OCI-LY7 (cell line): Measurements from ENCODE around the gene ARL4D. TPM values are rescaled to one million over a fixed set of nuclear protein-coding genes. Genes with fewer than 3 reads are reported as not detected.

Experiments used
- BruUV-seq: library from RNA; stranded (reverse); fragments of 400-500 nt; replicated peaks from 2 replicates; lab custom pipeline; 2021; lab: Mats Ljungman, UMichigan
- CTCF ChIA-PET: fragments of 300-600 bp; sonication (Branson Sonifier 250); formaldehyde crosslinking; loops from one replicate; lab custom pipeline; 2022; ENCODE audit warnings: antibody characterized with exemption; ENCODE audit not compliant: unreplicated experiment; lab: Charles Lee
- POLR2A ChIA-PET: fragments of 300-600 bp; sonication (Branson Sonifier 250); formaldehyde crosslinking; loops from one replicate; lab custom pipeline; 2022; ENCODE audit warnings: antibody characterized with exemption; lab: Charles Lee
- DNase-seq: peaks from one replicate; pipeline ENCODE4 v3.0.0-alpha.2; 2015; ENCODE audit warnings: low spot score
- H2AFZ ChIP-seq: fragments of 200-600 bp; sonication (generic), shearing (Covaris generic); 2 replicates; pipeline ENCODE4 v1.6.1; 2014; ENCODE audit warnings: mild to moderate bottlenecking, antibody characterized with exemption, low read length, moderate library complexity
- H3K27ac ChIP-seq: fragments of 200-600 bp; sonication (generic); 2 replicates; pipeline ENCODE4 v1.5.1; 2014; ENCODE audit warnings: mixed run types, low read depth, mild to moderate bottlenecking, moderate library complexity, low read length, inconsistent platforms; ENCODE audit not compliant: poor library complexity, severe bottlenecking
- H3K36me3 ChIP-seq: fragments of 200-600 bp; sonication (generic); 2 replicates; pipeline ENCODE4 v1.6.1; 2014; ENCODE audit warnings: mild to moderate bottlenecking, antibody characterized with exemption, low read length, moderate library complexity, mixed read lengths; ENCODE audit not compliant: insufficient read depth
- H3K4me1 ChIP-seq: fragments of 200-600 bp; sonication (generic); 2 replicates; pipeline ENCODE4 v1.5.1; 2014; ENCODE audit warnings: mild to moderate bottlenecking, low read length; ENCODE audit not compliant: insufficient read depth, poor library complexity, severe bottlenecking
- H3K4me2 ChIP-seq: fragments of 200-600 bp; sonication (generic); 2 replicates; pipeline ENCODE4 v1.6.1; 2014; ENCODE audit warnings: mild to moderate bottlenecking, low read length
- H3K4me3 ChIP-seq: fragments of 200-600 bp; sonication (generic); 2 replicates; pipeline ENCODE4 v1.5.1; 2014; ENCODE audit warnings: mild to moderate bottlenecking, low read depth, low read length; ENCODE audit not compliant: poor library complexity, severe bottlenecking
- H3K79me2 ChIP-seq: fragments of 200-600 bp; sonication (generic); 2 replicates; pipeline ENCODE4 v1.6.1; 2016; ENCODE audit warnings: low read depth, mild to moderate bottlenecking, low read length, moderate library complexity, mixed read lengths; ENCODE audit not compliant: insufficient read depth
- H3K9me2 ChIP-seq: fragments of 200-600 bp; sonication (generic); 2 replicates; pipeline ENCODE4 v1.6.1; 2016; ENCODE audit warnings: mild to moderate bottlenecking, low read length, mixed read lengths; ENCODE audit not compliant: insufficient read depth
- H3K9me3 ChIP-seq: fragments of 200-600 bp; sonication (generic); 2 replicates; pipeline ENCODE4 v1.6.1; 2014; ENCODE audit warnings: mild to moderate bottlenecking, mixed run types, low read length, mixed read lengths
- H4K20me1 ChIP-seq: fragments of 200-600 bp; sonication (generic); 2 replicates; pipeline ENCODE4 v1.6.1; 2014; ENCODE audit warnings: mild to moderate bottlenecking, antibody characterized with exemption, low read length, moderate library complexity, mixed read lengths; ENCODE audit not compliant: insufficient read depth
- CTCF ChIP-seq: fragments of 200-600 bp; sonication (generic); conservative IDR thresholded peaks from 2 replicates; pipeline ENCODE4 v1.5.1; 2014; ENCODE audit warnings: mild to moderate bottlenecking, antibody characterized with exemption, low read length, moderate library complexity, mixed read lengths
- EZH2phosphoT487 ChIP-seq: fragments of 200-600 bp; sonication (generic); IDR thresholded peaks from 2 replicates; pipeline ENCODE4 v1.6.1; 2018; ENCODE audit warnings: low read depth, borderline replicate concordance, mild to moderate bottlenecking, mixed run types, antibody characterized with exemption, low read length, moderate library complexity, mixed read lengths
- intact Hi-C: fragments of 100-400 bp; cut with micrococcal nuclease; formaldehyde crosslinking; loops from one replicate; pipeline ENCODE4 v1.10.0; 2022; ENCODE audit not compliant: unreplicated experiment
- total RNA-seq, 2 experiments: library from RNA; depleted of rRNA in 1 of 2; stranded (reverse); fragments of >200 nt in 1 of 2; shearing (Covaris generic) in 1 of 2; gene quantifications; 2 replicates each; pipeline ENCODE4 v1.2.3, GENCODE V29; 2014 to 2022

ARL4D gene
- total RNA-seq, 2 experiments from 2014 or later = 0.72 to 1.4 TPM

GRCh38 chr17:43381204-43381603, 17.6 kb upstream of the ARL4D start:
- H3K79me2 ChIP-seq = no peaks in the 10 kb centered on the region
- intact Hi-C loops = no loop called here
- H3K9me2 ChIP-seq = no peaks in the 10 kb centered on the region
- DNase-seq = no peak
- ChIA-PET CTCF (no interaction called here), POLR2A (no interaction called here)
- no peaks in the 10 kb centered on the region for H4K20me1 ChIP-seq
- peaks cover 17% of the 10 kb centered on the region; the same call in 1 of the 2 replicates for H3K9me3 ChIP-seq
- TF ChIP-seq CTCF = no peak
- H3K4me3 ChIP-seq = no peak overlapping the region
- H3K27ac ChIP-seq = no peak overlapping the region
- no peak overlapping the region for H3K4me2 ChIP-seq
- no peak overlapping the region for H2AFZ ChIP-seq
- no TSS peak for BruUV-seq
- H3K4me1 ChIP-seq = no peaks in the 10 kb centered on the region
- H3K36me3 ChIP-seq = no peaks in the 10 kb centered on the region

DNA sequence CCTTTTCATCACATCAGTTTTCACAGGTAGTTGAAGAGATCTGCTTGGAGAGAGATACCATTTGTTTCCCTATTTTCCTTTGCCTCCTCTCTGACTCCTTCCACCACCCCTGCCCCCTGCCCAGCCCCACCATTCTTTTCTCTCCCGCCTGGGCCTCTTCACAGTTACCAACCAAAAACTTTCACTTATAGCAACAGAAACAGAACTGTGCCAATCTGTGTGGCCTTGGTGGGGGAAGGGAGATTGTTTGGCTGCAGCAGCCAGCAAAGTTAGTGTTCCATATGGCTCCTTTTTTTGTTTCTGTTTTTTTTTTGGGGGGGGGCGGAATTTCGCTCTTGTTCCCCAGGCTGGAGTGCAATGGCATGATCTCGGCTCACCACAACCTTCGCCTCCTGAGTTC, 17.2 kb upstream of the ARL4D start:
- Histone ChIP-seq H4K20me1 (no peaks in the 10 kb centered on the region), H3K4me3 (no peak overlapping the region), H3K4me1 (no peaks in the 10 kb centered on the region), H3K27ac (no peak overlapping the region), H3K4me2 (no peak overlapping the region), H3K36me3 (no peaks in the 10 kb centered on the region), H2AFZ (no peak overlapping the region), H3K79me2 (no peaks in the 10 kb centered on the region), H3K9me2 (no peaks in the 10 kb centered on the region), H3K9me3 (peaks cover 17% of the 10 kb centered on the region; the same call in 1 of the 2 replicates)
- ChIA-PET POLR2A (no interaction called here), CTCF (no interaction called here)
- no peak for DNase-seq
- BruUV-seq = no TSS peak
- TF ChIP-seq EZH2phosphoT487 (no peak), CTCF (no peak)
- intact Hi-C loops = no loop called here

DNA sequence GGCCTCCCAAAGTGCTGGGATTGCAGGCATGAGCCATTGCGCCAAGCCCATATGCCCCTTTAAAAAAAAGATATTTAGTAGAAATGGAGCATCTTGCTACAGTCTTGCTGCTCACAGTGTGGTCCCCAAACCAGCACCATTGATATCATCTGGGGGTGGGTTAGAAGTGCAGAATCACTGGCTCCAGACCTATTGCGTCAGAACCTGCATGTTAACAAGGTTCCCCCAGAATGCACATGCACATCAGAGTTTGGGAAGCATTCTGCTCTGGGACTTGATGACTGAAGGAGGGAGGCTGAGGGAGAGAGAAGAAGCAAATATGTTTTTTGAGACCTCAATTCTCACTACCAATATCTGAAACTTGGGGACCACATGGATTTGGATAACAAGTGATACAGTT, 16.0 kb upstream of the ARL4D start:
- DNase-seq = no peak
- no peaks in the 10 kb centered on the region for H4K20me1 ChIP-seq
- TF ChIP-seq EZH2phosphoT487 (no peak), CTCF (no peak)
- H3K36me3 ChIP-seq = no peaks in the 10 kb centered on the region
- ChIA-PET POLR2A (no interaction called here), CTCF (no interaction called here)
- peaks cover 17% of the 10 kb centered on the region; the same call in 1 of the 2 replicates for H3K9me3 ChIP-seq
- intact Hi-C loops = no loop called here
- H3K4me1 ChIP-seq = no peaks in the 10 kb centered on the region
- no peak overlapping the region for H3K27ac ChIP-seq
- H3K4me2 ChIP-seq = no peak overlapping the region
- H2AFZ ChIP-seq = no peak overlapping the region
- H3K79me2 ChIP-seq = no peaks in the 10 kb centered on the region
- H3K4me3 ChIP-seq = no peak overlapping the region
- BruUV-seq = no TSS peak
- H3K9me2 ChIP-seq = no peaks in the 10 kb centered on the region
